NCI-H1930 (cell line): ENCODE results near the gene DGKB.
A peak's percentile ranks its signal among the peaks of the same experiment; 100 is the strongest.

Source experiments
- DNase-seq, 2 experiments: peaks; one replicate each; lab custom pipeline; 2025; lab: John Stamatoyannopoulos, UW

The DGKB gene

GRCh38 chr7:14688208-14688607, 214.3 kb downstream of the DGKB start:
- no peak for DNase-seq

DNA sequence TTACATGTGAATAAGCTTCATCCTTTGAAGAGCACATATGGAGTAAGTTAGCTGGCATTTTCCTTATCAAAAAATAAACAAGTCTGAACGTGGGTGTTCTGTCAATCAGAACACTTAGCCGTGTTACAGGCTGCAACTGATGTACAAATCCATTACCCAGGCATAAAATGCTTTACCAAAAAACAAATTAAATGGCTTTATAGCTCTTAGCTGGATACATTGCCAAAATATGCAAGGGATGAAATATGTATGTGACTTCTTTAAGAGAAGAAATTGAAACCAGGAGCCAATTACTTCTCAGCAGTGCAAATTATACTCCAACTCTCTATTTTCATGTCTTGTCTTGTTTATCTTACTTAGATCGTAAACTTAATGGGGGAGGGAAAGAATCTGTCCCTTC, 214.8 kb downstream of the DGKB start:
- no peak for DNase-seq

- DNase-seq = no peak
Measured at GRCh38 chr7:14687241-14687640, 215.3 kb downstream of the DGKB start.

- no peak for DNase-seq
Measured at GRCh38 chr7:14685167-14685566, 217.4 kb downstream of the DGKB start.

DNA sequence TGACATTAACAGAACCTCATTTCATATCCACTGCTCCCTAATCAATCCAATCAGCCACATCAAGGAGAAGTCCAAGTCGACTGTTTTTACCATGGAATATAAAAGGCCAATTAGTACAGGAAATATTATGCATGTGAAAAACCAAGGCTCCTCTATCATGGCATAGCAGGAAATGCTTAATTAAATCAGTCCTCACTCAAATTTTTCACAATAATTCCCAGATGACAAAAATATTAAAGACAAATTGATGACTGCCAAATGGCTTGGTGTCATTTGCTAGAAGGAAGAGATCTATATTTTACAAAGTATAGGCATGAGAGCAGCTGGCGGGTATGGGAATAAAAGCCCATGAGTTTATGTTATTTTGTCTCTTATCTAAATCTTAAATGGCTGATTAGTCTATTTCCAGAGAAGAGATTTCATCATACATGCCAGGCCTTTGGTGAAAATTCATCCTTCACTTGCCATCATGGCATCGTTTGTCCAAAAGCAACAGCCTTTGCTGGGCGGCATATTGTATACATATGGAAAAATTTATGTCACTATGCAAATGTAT, 219.6 kb downstream of the DGKB start:
- no peak for DNase-seq

- no peak for DNase-seq
Measured at GRCh38 chr7:14676896-14677295, 225.7 kb downstream of the DGKB start.

DNA sequence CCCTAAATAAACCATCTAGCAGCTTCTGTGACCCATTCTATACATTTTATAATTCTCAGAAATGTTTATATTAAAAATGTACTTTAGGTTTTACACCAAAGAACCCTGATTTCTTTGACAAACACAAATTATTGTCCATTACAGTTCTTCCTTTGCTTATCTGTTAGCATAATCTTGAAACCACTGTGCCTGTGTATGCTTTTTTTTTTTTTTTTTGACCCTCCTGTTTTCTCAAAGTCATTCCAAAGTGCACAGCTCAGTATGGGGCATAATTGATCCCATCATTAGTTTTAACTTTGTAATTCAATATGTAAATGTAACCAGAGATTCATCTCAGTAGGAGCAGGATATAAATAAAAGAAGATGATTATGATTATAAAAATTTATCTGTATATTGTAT, 229.3 kb downstream of the DGKB start:
- DNase-seq = no peak

- no peak for DNase-seq
Measured at GRCh38 chr7:14666913-14667312, 235.6 kb downstream of the DGKB start.

GRCh38 chr7:14666304-14666703, 236.2 kb downstream of the DGKB start:
- no peak for DNase-seq

DNA sequence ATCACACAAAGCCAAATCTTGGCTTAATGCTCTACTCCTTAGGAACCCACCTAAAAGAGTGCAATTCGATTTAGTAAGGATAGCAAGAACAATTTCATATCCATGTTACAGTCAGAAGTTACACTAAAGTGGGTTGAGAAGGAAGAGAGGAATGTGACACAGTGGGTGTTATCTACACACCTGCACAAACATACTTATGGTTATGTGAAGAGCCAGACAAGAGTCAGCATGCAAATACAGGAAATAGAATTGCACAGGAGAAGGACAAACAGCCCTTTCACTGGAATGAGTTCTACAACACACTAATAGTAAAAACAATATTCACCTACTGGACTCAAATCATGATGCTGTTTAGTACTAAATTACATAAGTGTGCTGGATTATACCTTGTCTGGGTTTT, 262.8 kb downstream of the DGKB start:
- DNase-seq = peak in 1 of 2 experiments; percentile 32

DNA sequence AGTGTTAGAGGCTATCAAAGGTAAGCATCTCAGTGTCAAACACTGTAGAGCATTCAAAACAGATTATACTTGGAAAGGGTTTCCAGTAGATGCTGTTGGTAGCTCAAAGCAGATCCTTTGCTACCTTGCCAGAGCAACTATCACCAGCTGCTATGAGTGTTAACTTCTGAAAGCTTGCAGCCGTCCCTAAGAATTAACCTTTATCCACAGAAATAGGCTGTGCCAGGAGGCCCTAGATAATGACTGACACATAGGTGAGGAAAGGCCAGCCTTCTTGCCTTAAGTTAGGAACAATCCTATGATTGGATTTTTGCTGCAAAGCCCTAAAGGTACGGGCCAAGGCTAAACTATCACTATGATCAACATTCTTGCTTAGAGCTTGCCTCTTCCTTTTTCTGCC, 263.2 kb downstream of the DGKB start:
- no peak for DNase-seq

GRCh38 chr7:14637968-14638367, 264.6 kb downstream of the DGKB start:
- DNase-seq = no peak

GRCh38 chr7:14635955-14636354, 266.6 kb downstream of the DGKB start:
- no peak for DNase-seq

DNA sequence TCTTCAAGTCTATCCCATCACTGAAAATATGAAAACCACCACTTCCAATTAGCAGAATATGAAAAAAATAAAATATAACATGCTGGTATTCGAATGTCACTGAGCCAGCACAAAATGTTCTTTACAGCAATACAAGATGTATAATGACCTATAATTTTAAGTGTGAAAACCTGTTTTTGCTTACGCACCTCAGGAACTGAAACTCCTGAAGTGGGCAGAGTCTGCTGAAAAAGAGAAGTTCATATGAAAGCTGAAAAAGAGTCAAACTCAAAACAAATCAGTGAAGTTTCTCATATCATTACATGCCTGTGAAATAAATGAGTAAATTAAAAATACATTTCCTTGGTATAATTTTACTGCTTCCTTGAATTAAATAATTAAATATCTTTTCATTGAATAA, 272.5 kb downstream of the DGKB start:
- DNase-seq = no peak

- no peak for DNase-seq
Measured at GRCh38 chr7:14628516-14628915, 274.0 kb downstream of the DGKB start.

- DNase-seq = peak in 1 of 2 experiments; percentile 55
Measured at GRCh38 chr7:14626076-14626475, 276.5 kb downstream of the DGKB start.

GRCh38 chr7:14622559-14622958, 280.0 kb downstream of the DGKB start:
- DNase-seq = peak in 1 of 2 experiments; percentile 2

GRCh38 chr7:14606101-14606500, 296.4 kb downstream of the DGKB start:
- DNase-seq = no peak

GRCh38 chr7:14604606-14605005, 297.9 kb downstream of the DGKB start:
- no peak for DNase-seq

DNA sequence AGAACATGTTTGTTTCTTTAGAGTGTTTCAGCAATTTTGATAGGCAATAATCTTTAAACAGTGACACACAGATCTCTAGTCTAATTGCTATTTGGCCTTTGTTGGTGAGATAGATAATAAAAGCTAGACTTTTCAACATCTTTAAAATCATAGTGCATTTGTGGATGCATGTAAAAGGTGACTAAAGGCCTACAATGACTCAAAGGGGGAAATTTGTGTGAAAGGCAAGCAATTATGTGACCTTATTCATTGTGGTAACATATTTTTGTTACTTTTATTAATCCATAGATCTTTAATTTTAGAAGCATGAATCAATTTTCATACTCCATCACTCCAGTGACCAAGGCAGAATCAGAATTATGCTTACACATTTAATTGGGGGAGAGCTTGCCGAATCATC, 299.7 kb downstream of the DGKB start:
- DNase-seq = no peak

GRCh38 chr7:14600766-14601367, 301.7 kb downstream of the DGKB start:
- DNase-seq = no peak

- no peak for DNase-seq
Measured at GRCh38 chr7:14598978-14599377, 303.6 kb downstream of the DGKB start.

GRCh38 chr7:14596421-14596820, 306.1 kb downstream of the DGKB start:
- DNase-seq = no peak

DNA sequence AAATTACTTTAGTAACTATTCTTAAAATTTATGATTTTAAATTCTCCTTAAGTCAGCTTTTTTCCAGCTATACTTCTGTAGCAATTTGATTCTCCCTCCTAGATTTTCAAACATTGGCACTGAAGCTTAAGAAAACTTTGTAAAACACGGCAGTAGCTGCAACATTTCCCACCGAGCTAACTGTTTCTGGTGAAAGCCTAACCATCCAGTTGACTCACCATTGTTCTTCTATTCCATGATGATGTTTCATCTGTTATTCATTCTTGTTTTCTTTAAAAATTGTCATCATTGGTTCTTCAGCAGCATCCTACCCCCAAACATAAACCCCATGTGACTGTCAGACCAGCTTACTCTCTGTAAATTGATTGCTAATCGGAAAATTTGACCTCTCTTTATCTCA, 312.3 kb downstream of the DGKB start:
- DNase-seq = no peak
